ENCODE results near the gene SNAP91. TPM values are rescaled to one million over a fixed set of nuclear protein-coding genes. Genes with fewer than 3 reads are reported as not detected.

Gene SNAP91
- total RNA-seq, 1 experiment from 2014 or later: 0.95 TPM

- Histone ChIP-seq H3K27me3 (ENCODE audit: control insufficient read depth, insufficient read depth, low read length) (no peaks in the 10 kb centered on the region; the same call in 1 of the 2 replicates), H3K9me3 (ENCODE audit: control insufficient read depth, insufficient read depth, low read depth, low read length) (no peaks in the 10 kb centered on the region), H3K27ac (ENCODE audit: low read length) (no peak overlapping the region), H3K36me3 (ENCODE audit: control insufficient read depth, insufficient read depth, low read length) (no peaks in the 10 kb centered on the region), H3K4me3 (ENCODE audit: low read depth in 2 of 2, low read length in 2 of 2) (no peak overlapping the region), H3K4me1 (ENCODE audit: control insufficient read depth, insufficient read depth, low read length) (no peaks in the 10 kb centered on the region)
- TF ChIP-seq CTCF (IDR thresholded peaks at IDR 0.05) (peak; percentile 78), SIN3A (IDR thresholded peaks at IDR 0.05; ENCODE audit: borderline replicate concordance, insufficient read depth, low read depth, low read length) (no peak), POLR2AphosphoS5 (IDR thresholded peaks at IDR 0.05; ENCODE audit: low read depth, low read length) (no peak), REST (IDR thresholded peaks at IDR 0.05; ENCODE audit: insufficient read depth in 1 of 2, low read depth in 2 of 2, low read length in 1 of 2) (no peak), TCF7L2 (IDR thresholded peaks at IDR 0.05; ENCODE audit: low read depth, low read length) (no peak)
- BruUV-seq (replicated peaks): no TSS peak
- ChIA-PET CTCF (interaction anchor here (0.6 to 1.3 kb wide), 5 partner anchors 103 to 360 kb away, joined by 3 to 6 read pairs (median 3); partner anchors contain the start of genes CYB5R4, PRSS35 and RIPPLY2), POLR2A (no interaction called here)
- DNase-seq (ENCODE audit: low read depth, low spot score): peak; percentile 12
- in situ Hi-C loops (cut with HindIII; ENCODE audit: low pct_unique_long_range_greater_than_20kb, low sequenced_read_pairs) (no loop called here), intact Hi-C loops (cut with micrococcal nuclease; ENCODE audit: unreplicated experiment) (loop anchor here (2.0 to 10.0 kb wide), 2 partner anchors 237 to 609 kb away; partner anchors contain the start of genes CEP162 and RIPPLY2)
- ATAC-seq: peak; percentile 74
Measured at GRCh38 chr6:83615025-83615999, 93.6 kb downstream of the SNAP91 start.

- TF ChIP-seq REST (IDR thresholded peaks at IDR 0.05; ENCODE audit: insufficient read depth in 1 of 2, low read depth in 2 of 2, low read length in 1 of 2): no peak
- TF ChIP-seq SIN3A (IDR thresholded peaks at IDR 0.05; ENCODE audit: borderline replicate concordance, insufficient read depth, low read depth, low read length): no peak
- no peak for TF ChIP-seq TCF7L2 (IDR thresholded peaks at IDR 0.05; ENCODE audit: low read depth, low read length)
- TF ChIP-seq POLR2AphosphoS5 (IDR thresholded peaks at IDR 0.05; ENCODE audit: low read depth, low read length): no peak
- no peak for TF ChIP-seq CTCF (IDR thresholded peaks at IDR 0.05)
- no TSS peak for BruUV-seq (replicated peaks)
- intact Hi-C loops (cut with micrococcal nuclease; ENCODE audit: unreplicated experiment): loop anchor here (10.0 kb wide), 1 partner anchor 611 kb away; the partner anchor contains the start of gene CEP162
- POLR2A ChIA-PET: interaction anchor here (0.6 kb wide), 1 partner anchor 469 kb away, joined by 4 read pairs; no protein-coding TSS in a partner anchor
- H3K4me3 ChIP-seq (ENCODE audit: low read depth in 2 of 2, low read length in 2 of 2): no peak overlapping the region
- no peaks in the 10 kb centered on the region for H3K9me3 ChIP-seq (ENCODE audit: control insufficient read depth, insufficient read depth, low read depth, low read length)
- H3K36me3 ChIP-seq (ENCODE audit: control insufficient read depth, insufficient read depth, low read length): no peaks in the 10 kb centered on the region
- ATAC-seq (no peak), DNase-seq (ENCODE audit: low read depth, low spot score) (no peak)
- CTCF ChIA-PET: no interaction called here
- no peaks in the 10 kb centered on the region for H3K4me1 ChIP-seq (ENCODE audit: control insufficient read depth, insufficient read depth, low read length)
- H3K27me3 ChIP-seq (ENCODE audit: control insufficient read depth, insufficient read depth, low read length): no peaks in the 10 kb centered on the region; the same call in 1 of the 2 replicates
- H3K27ac ChIP-seq (ENCODE audit: low read length): no peak overlapping the region
- in situ Hi-C loops (cut with HindIII; ENCODE audit: low pct_unique_long_range_greater_than_20kb, low sequenced_read_pairs): no loop called here
Measured at GRCh38 chr6:83613378-83613777, 95.5 kb downstream of the SNAP91 start.

Data from Panc1 (cell line).